CD4-positive, alpha-beta T cell (primary cell): ENCODE measurements around the gene PSMF1. TPM values are rescaled to one million over a fixed set of nuclear protein-coding genes. Genes with fewer than 3 reads are reported as not detected.

Source experiments
- ATAC-seq: fragments of 200-7000 bp; cut with Tn5 transposase; one replicate; pipeline ENCODE4 v1.10.0; 2022; ENCODE audit warnings: mild to moderate bottlenecking; ENCODE audit not compliant: poor library complexity
- CTCF ChIA-PET: fragments of 350-600 bp; sonication (Branson Sonifier 250); formaldehyde crosslinking; loops from one replicate; lab custom pipeline; 2021; ENCODE audit warnings: antibody characterized with exemption, inconsistent platforms; lab: Charles Lee
- POLR2A ChIA-PET: fragments of 350-600 bp; sonication (Branson Sonifier 250); formaldehyde crosslinking; loops from one replicate; lab custom pipeline; 2021; ENCODE audit warnings: antibody characterized with exemption, inconsistent platforms; lab: Charles Lee
- DNase-seq, 14 experiments: peaks; one replicate each; pipeline ENCODE4 v3.0.0-alpha.2; 2013 to 2020; ENCODE audit warnings: mixed read lengths in 2 of 14
- H3K27ac ChIP-seq, 2 donors: one replicate each; pipeline versions ENCODE4 v1.5.1 to v1.7.0; 2013; ENCODE audit warnings: low read length in 2 of 2, low read depth in 1 of 2, mild to moderate bottlenecking in 1 of 2
- H3K27me3 ChIP-seq, 2 experiments: 1 replicate in 1 of 2; 2 replicates in 1 of 2; pipeline versions ENCODE4 v1.6.1 to v1.7.0; 2013; ENCODE audit warnings: low read length in 2 of 2, control low read depth in 1 of 2, mild to moderate bottlenecking in 1 of 2, moderate library complexity in 1 of 2; ENCODE audit not compliant: insufficient read depth in 2 of 2, control insufficient read depth in 1 of 2
- H3K36me3 ChIP-seq: one replicate; pipeline ENCODE4 v1.6.1; 2013; ENCODE audit warnings: low read length, control low read depth; ENCODE audit not compliant: insufficient read depth
- H3K4me1 ChIP-seq: one replicate; pipeline ENCODE4 v1.6.1; 2013; ENCODE audit warnings: low read length, control low read depth; ENCODE audit not compliant: insufficient read depth
- H3K4me3 ChIP-seq: one replicate; pipeline ENCODE4 v1.5.1; 2013; ENCODE audit warnings: mild to moderate bottlenecking, low read length, moderate library complexity
- H3K9me3 ChIP-seq, 2 experiments: 1 replicate in 1 of 2; 2 replicates in 1 of 2; pipeline versions ENCODE4 v1.6.1 to v1.7.0; 2013; ENCODE audit warnings: low read length in 2 of 2, mild to moderate bottlenecking in 2 of 2, control low read depth in 1 of 2, moderate library complexity in 1 of 2; ENCODE audit not compliant: control insufficient read depth in 1 of 2, insufficient read depth in 1 of 2
- H3K27ac Mint-ChIP-seq: one replicate; pipeline ENCODE4 v1.8.0; 2020; ENCODE audit warnings: mixed read lengths
- H3K27me3 Mint-ChIP-seq: one replicate; pipeline ENCODE4 v1.8.0; 2021; ENCODE audit warnings: mixed read lengths
- H3K36me3 Mint-ChIP-seq: one replicate; pipeline ENCODE4 v1.8.0; 2021; ENCODE audit warnings: low read depth, mixed read lengths
- H3K4me1 Mint-ChIP-seq: one replicate; pipeline ENCODE4 v1.8.0; 2021; ENCODE audit warnings: low read depth, mixed read lengths
- H3K4me3 Mint-ChIP-seq: one replicate; pipeline ENCODE4 v1.8.0; 2020; ENCODE audit warnings: mild to moderate bottlenecking, mixed read lengths
- H3K9me3 Mint-ChIP-seq: one replicate; pipeline ENCODE4 v1.8.0; 2020; ENCODE audit warnings: mixed read lengths
- CTCF ChIP-seq: fragments of 200-600 bp; IDR thresholded peaks from one replicate; pipeline ENCODE4 v1.8.0; 2022; ENCODE audit warnings: antibody characterized with exemption, mild to moderate bottlenecking
- intact Hi-C, 2 experiments: fragments of 100-400 bp; cut with DNase I in 1 of 2; cut with micrococcal nuclease in 1 of 2; formaldehyde crosslinking; loops; one replicate each; pipeline versions ENCODE4 v1.15.1 to v1.9.0; 2023 to 2025; cut with DNase I, micrococcal nuclease
- total RNA-seq, 174 experiments: library from RNA in 2 of 174; stranded (reverse) in 2 of 174; gene quantifications; one replicate each; pipeline ENCODE4 v1.2.3 and lab custom pipeline; 2021 to 2026

PSMF1 gene
- total RNA-seq, 2 experiments from 2014 or later, result 79.9 to 84.2 TPM

GRCh38 chr20:1154691-1155090 lies 36.3 kb downstream of the PSMF1 start:
- peaks cover 21% of the 10 kb centered on the region for H3K4me1 Mint-ChIP-seq
- no peak overlapping the region for H3K27ac Mint-ChIP-seq
- ATAC-seq (no peak), DNase-seq (no peak)
- H3K36me3 Mint-ChIP-seq, result peaks cover 85% of the 10 kb centered on the region
- H3K4me3 Mint-ChIP-seq, result no peak overlapping the region
- POLR2A ChIA-PET, result no interaction called here
- intact Hi-C loops, result no loop called here
- CTCF ChIA-PET, result no interaction called here
- Histone ChIP-seq H3K4me3 (no peak overlapping the region), H3K9me3 (peaks cover 0 to 6% of the 10 kb centered on the region in 2 experiments), H3K27ac (no peak overlapping the region), H3K4me1 (no peaks in the 10 kb centered on the region), H3K36me3 (peaks cover 48% of the 10 kb centered on the region), H3K27me3 (no peaks in the 10 kb centered on the region)
- TF ChIP-seq CTCF, result no peak
- peaks cover 3% of the 10 kb centered on the region for H3K9me3 Mint-ChIP-seq
- H3K27me3 Mint-ChIP-seq, result no peaks in the 10 kb centered on the region

DNA sequence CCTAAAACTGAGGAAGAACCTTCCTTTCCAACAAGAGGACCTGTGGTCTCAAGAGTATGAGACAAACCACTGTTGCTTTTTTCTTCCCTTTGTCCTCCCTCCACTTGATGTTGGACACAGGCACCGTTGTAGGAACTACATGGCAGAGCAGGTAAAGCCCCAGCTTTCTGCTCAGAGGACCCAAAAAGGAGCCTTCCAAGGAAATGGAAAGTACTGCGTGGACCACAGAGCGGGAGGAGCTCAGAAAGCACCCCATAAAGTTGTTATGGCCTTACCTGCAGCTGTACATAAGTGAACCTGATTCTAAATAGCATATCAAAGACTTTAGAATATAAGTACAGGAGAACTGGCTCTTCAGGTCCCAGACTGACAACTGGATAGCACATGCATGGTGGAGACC lies 36.9 kb downstream of the PSMF1 start:
- Histone ChIP-seq H3K27ac (no peak overlapping the region), H3K4me1 (no peaks in the 10 kb centered on the region), H3K36me3 (peaks cover 54% of the 10 kb centered on the region), H3K4me3 (no peak overlapping the region), H3K9me3 (peaks cover 0 to 6% of the 10 kb centered on the region in 2 experiments), H3K27me3 (no peaks in the 10 kb centered on the region)
- no peak for TF ChIP-seq CTCF
- DNase-seq, result no peak
- ATAC-seq, result no peak
- H3K27ac Mint-ChIP-seq, result no peak overlapping the region
- no peaks in the 10 kb centered on the region for H3K27me3 Mint-ChIP-seq
- CTCF ChIA-PET, result no interaction called here
- peaks cover 3% of the 10 kb centered on the region for H3K9me3 Mint-ChIP-seq
- intact Hi-C loops, result no loop called here
- H3K4me1 Mint-ChIP-seq, result peaks cover 21% of the 10 kb centered on the region
- no peak overlapping the region for H3K4me3 Mint-ChIP-seq
- POLR2A ChIA-PET, result no interaction called here
- peaks cover 86% of the 10 kb centered on the region for H3K36me3 Mint-ChIP-seq

DNA sequence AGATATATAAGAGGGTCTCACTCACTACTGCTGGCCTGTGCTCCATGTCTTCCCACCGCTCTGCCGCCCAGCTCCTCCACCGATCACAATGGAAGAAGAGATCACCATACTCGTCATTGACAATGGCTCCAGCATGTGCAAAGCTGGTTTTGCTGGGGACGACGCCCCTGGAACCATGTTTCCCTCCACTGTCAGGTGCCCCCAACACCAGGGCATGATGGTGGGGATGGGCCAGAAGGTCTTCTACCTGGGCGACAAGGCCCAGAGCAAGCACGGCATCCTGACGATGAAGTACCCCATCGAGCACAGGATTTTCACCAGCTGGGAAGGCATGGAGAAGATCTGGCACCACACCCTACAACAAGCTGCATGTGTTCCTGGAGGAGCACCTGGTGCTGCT lies 42.1 kb downstream of the PSMF1 start:
- Mint-ChIP-seq H3K9me3 (no peaks in the 10 kb centered on the region), H3K4me3 (no peak overlapping the region), H3K27me3 (no peaks in the 10 kb centered on the region), H3K27ac (no peak overlapping the region), H3K4me1 (no peaks in the 10 kb centered on the region), H3K36me3 (peaks cover 86% of the 10 kb centered on the region)
- Histone ChIP-seq H3K4me1 (no peaks in the 10 kb centered on the region), H3K9me3 (peaks cover 0 to 6% of the 10 kb centered on the region in 2 experiments), H3K4me3 (no peak overlapping the region), H3K27ac (no peak overlapping the region), H3K36me3 (peaks cover 72% of the 10 kb centered on the region), H3K27me3 (no peaks in the 10 kb centered on the region)
- ChIA-PET POLR2A (no interaction called here), CTCF (no interaction called here)
- intact Hi-C loops, result no loop called here
- TF ChIP-seq CTCF, result no peak
- ATAC-seq, result no peak
- no peak for DNase-seq
